Skeletal muscle tissue (tissue), 4 donors: ENCODE measurements around the gene NAB1. TPM values are rescaled to one million over a fixed set of nuclear protein-coding genes. Genes with fewer than 3 reads are reported as not detected.
A peak's percentile ranks its signal among the peaks of the same experiment; 100 is the strongest.

Experiments used
- H3K27ac ChIP-seq: one replicate; pipeline ENCODE4 v1.7.0; 2013; ENCODE audit warnings: mild to moderate bottlenecking, low read depth, low read length, inconsistent platforms
- H3K27me3 ChIP-seq, 3 donors: one replicate each; pipeline ENCODE4 v1.7.0; 2013; ENCODE audit warnings: low read length in 3 of 3; ENCODE audit not compliant: control insufficient read depth in 3 of 3, insufficient read depth in 3 of 3
- H3K36me3 ChIP-seq, 3 donors: one replicate each; pipeline ENCODE4 v1.7.0; 2013; ENCODE audit warnings: low read length in 3 of 3; ENCODE audit not compliant: control insufficient read depth in 3 of 3, insufficient read depth in 3 of 3
- H3K4me1 ChIP-seq, 3 donors: one replicate each; pipeline ENCODE4 v1.7.0; 2013; ENCODE audit warnings: low read length in 3 of 3, mild to moderate bottlenecking in 3 of 3; ENCODE audit not compliant: control insufficient read depth in 3 of 3, insufficient read depth in 3 of 3
- H3K4me3 ChIP-seq, 3 donors: one replicate each; pipeline ENCODE4 v1.7.0; 2013; ENCODE audit warnings: low read length in 3 of 3
- H3K9ac ChIP-seq, 3 donors: one replicate each; pipeline ENCODE4 v1.7.0; 2013; ENCODE audit warnings: low read length in 3 of 3, mild to moderate bottlenecking in 3 of 3, moderate library complexity in 2 of 3, low read depth in 1 of 3
- H3K9me3 ChIP-seq, 3 donors: one replicate each; pipeline ENCODE4 v1.7.0; 2013; ENCODE audit warnings: low read length in 3 of 3; ENCODE audit not compliant: control insufficient read depth in 3 of 3
- total RNA-seq: library from RNA; depleted of rRNA; stranded (reverse); fragments of >200 nt; gene quantifications from one replicate; pipeline ENCODE4 v1.2.3, GENCODE V29; 2014
- donor health status: Osteomylitis.

NAB1 gene
- total RNA-seq, 1 donor from 2014 or later = 128 TPM

- Histone ChIP-seq H3K36me3 (peaks cover 0 to 4% (median 3%) of the 10 kb centered on the region in 3 donors), H3K4me1 (peaks cover 0 to 4% (median 3%) of the 10 kb centered on the region in 3 donors), H3K27ac (no peak overlapping the region), H3K27me3 (no peaks in the 10 kb centered on the region), H3K9ac (no peak overlapping the region), H3K4me3 (no peak overlapping the region), H3K9me3 (no peaks in the 10 kb centered on the region)
Measured at GRCh38 chr2:190666895-190667294, 18.0 kb downstream of the NAB1 start.

DNA sequence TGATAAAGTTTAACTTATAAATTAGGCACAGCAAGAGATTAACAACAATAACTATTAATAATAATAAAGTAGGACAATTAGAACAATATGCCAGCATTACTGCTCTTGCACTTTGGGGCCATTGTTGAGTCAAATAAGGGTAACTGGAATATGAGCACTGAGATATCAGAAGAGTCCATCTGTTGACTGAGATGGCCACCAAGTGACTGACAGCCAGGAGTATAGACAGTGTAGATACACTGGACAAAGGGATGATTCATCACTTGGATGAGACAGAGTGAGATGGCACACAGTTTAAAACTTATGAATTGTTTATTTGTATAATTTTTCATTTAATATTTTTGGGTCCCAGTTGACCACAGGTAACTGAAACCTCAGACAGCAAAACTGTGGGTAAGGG is 20.0 kb downstream of the NAB1 start:
- Histone ChIP-seq H3K27me3 (no peaks in the 10 kb centered on the region), H3K27ac (no peak overlapping the region), H3K4me3 (no peak overlapping the region), H3K9me3 (no peaks in the 10 kb centered on the region), H3K9ac (no peak overlapping the region), H3K36me3 (peaks cover 0 to 4% (median 3%) of the 10 kb centered on the region in 3 donors), H3K4me1 (no peaks in the 10 kb centered on the region)

DNA sequence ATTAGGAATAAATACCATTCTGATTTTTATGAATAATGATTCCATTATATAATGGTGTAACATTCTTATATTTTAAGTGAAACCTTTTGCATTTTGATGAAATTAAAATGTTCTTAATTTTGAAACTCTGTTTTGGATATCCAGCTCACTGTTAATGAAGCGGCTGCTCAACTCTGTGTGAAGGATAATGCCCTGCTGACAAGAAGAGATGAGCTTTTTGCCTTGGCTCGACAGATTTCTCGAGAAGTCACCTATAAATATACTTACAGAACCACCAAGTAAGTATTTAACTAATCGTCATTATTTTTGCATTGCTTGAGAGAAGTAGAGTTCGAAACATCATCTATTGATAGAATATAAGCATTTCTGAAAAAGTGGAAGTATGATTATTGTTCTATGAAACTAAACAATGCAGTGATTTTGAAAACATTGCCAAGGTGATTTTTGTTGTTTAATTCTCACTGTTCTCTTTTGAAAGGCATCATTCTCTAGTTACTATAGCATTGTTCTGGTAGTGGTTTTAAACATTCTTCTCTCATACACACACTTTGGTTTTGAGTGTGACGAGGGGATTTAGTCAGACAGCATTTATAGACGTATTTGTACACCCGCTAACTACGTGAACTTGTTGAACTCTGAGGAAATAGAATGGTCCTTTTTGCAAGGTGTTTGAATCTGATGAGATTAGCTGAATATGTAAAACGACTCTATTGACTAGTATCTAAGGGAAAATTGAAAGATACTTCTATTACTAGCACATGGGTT is 21.5 kb downstream of the NAB1 start:
- H3K27me3 ChIP-seq = no peaks in the 10 kb centered on the region
- H3K9me3 ChIP-seq = no peaks in the 10 kb centered on the region
- peaks cover 0 to 8% (median 8%) of the 10 kb centered on the region in 3 donors for H3K36me3 ChIP-seq
- H3K4me1 ChIP-seq = peaks cover 0 to 4% (median 0%) of the 10 kb centered on the region in 3 donors
- no peak overlapping the region for H3K4me3 ChIP-seq
- no peak overlapping the region for H3K9ac ChIP-seq
- H3K27ac ChIP-seq = no peak overlapping the region

- H3K27ac ChIP-seq = peak overlapping the region; percentile 2
- peaks cover 0 to 12% (median 11%) of the 10 kb centered on the region in 3 donors for H3K36me3 ChIP-seq
- H3K4me1 ChIP-seq = peaks cover 0 to 4% (median 0%) of the 10 kb centered on the region in 3 donors
Measured at GRCh38 chr2:190674966-190675650, 26.2 kb downstream of the NAB1 start.

DNA sequence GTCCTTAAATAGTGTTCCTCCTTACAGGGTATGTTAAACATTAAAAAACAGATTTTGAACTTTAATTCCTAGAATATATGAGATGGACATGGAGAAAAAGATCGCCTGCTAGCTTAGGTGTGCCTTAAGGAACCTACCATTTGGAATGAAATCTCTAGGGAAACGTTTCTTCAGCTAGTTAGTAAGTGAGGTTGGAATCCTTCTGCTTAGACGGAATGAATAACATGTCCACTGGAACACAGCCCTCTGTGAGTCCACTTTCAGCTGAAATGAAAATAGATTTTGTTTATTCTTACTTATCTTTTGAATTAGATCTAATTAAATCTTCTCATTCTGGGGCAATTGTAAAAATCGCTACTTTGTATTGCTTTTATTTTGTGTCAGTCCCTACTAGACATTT is 28.4 kb downstream of the NAB1 start:
- Histone ChIP-seq H3K9ac (no peak overlapping the region), H3K36me3 (peaks cover 0 to 8% (median 8%) of the 10 kb centered on the region in 3 donors), H3K27me3 (no peaks in the 10 kb centered on the region), H3K27ac (no peak overlapping the region), H3K4me1 (peaks cover 0 to 4% (median 0%) of the 10 kb centered on the region in 3 donors), H3K4me3 (no peak overlapping the region), H3K9me3 (no peaks in the 10 kb centered on the region)

More at GRCh38 chr2:190674966-190675650, 26.2 kb downstream of the NAB1 start:
- no peak overlapping the region for H3K9ac ChIP-seq
- H3K9me3 ChIP-seq = no peaks in the 10 kb centered on the region
- H3K4me3 ChIP-seq = no peak overlapping the region
- no peaks in the 10 kb centered on the region for H3K27me3 ChIP-seq

DNA sequence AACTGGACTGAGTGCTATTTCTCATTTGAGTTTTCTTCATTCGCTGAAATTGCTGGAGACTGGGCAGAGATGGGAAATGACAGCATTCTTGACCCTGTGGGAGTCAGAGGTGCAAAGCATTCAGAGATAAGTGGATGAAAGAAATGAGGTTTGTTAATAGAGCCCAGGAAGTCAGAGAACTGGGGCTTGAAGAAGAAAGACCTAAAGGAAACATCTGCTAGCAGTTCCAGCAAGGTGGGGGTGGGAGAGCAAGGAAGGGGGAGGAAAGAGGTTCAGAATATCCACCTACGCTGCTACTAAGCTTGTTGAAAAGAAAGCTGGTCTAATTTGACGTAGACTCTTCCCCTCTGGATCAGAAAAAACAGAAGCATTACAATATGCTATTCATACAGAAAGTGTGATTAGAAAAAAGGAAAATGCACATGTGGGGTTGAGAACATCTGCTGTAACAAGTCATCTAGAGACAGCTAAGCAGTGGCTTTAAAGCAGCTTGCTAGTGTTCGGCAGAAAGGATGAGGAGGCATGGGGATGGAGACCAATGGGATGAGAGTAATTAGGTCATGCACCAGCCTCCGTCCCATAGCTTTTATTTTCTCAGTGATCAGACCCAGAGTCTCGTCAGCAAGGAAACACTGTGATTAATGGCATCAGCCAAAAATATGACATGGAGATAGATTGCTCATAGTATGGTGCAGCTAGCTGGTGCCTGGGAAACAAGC is 29.7 kb downstream of the NAB1 start:
- H3K9ac ChIP-seq = no peak overlapping the region
- peaks cover 0 to 4% (median 0%) of the 10 kb centered on the region in 3 donors for H3K4me1 ChIP-seq
- no peaks in the 10 kb centered on the region for H3K9me3 ChIP-seq
- peaks cover 0 to 8% (median 8%) of the 10 kb centered on the region in 3 donors for H3K36me3 ChIP-seq
- H3K27ac ChIP-seq = no peak overlapping the region
- H3K27me3 ChIP-seq = no peaks in the 10 kb centered on the region
- H3K4me3 ChIP-seq = no peak overlapping the region

DNA sequence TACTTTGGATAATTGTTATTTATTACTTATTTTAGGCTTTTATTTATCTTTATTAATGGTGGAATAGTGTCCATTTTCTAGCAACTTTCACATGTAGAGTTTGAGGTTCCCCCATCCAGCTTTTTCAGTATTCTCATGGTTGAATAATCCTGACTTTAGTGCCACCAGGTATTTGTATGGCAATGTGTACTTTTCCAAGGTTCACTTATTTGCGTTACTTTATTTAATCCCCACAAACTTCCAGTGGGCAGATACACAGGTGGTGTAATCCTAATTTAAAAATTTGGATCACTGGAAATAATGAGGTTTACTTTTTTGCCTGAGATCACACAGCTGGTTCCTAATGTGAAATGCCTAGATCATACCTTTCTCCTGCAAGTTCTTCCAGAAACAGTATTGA is 30.5 kb downstream of the NAB1 start:
- Histone ChIP-seq H3K9me3 (no peaks in the 10 kb centered on the region), H3K27me3 (no peaks in the 10 kb centered on the region), H3K27ac (no peak overlapping the region), H3K4me1 (peaks cover 0 to 4% (median 0%) of the 10 kb centered on the region in 3 donors), H3K9ac (no peak overlapping the region), H3K4me3 (no peak overlapping the region), H3K36me3 (peaks cover 0 to 5% (median 3%) of the 10 kb centered on the region in 3 donors)

DNA sequence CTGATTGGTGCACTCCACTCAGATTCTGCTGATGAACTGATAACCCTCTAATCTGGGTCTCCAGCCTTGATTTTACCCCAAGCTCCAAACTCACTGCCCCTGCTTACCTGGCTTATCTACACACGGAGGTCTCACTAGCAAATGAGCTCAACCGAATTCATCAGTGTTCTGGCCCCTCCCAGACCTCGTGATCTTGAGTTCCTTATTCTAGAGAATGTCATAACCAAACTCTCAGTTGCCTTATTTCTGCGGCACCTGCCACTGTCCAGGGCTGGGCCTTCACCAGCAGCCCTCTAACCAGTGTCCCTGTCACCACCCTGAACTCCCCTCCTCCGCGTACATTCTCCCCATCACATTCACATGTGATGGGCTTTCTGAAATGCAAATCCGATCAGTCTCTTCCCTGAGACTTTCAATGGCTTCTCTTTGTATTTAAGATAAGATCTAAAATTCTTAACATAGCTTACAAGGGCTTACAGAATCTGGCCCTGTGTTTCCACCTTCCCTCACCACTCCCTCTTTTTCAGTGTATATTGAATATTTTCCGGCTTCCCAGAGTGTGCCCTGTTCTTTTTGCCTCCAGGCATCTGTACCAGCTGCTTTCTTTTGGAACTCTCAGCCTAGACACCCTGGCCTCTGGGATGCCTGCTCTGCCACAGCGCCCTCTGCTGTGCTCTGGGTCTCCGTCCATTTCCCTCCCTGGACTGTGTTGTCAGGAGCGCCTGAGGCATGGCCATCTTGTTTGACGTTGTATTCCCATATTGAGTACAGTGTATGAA is 31.1 kb downstream of the NAB1 start:
- Histone ChIP-seq H3K9ac (no peak overlapping the region), H3K36me3 (peaks cover 0 to 4% (median 3%) of the 10 kb centered on the region in 3 donors), H3K9me3 (no peaks in the 10 kb centered on the region), H3K27ac (no peak overlapping the region), H3K4me3 (no peak overlapping the region), H3K4me1 (peaks cover 0 to 2% (median 0%) of the 10 kb centered on the region in 3 donors), H3K27me3 (no peaks in the 10 kb centered on the region)

DNA sequence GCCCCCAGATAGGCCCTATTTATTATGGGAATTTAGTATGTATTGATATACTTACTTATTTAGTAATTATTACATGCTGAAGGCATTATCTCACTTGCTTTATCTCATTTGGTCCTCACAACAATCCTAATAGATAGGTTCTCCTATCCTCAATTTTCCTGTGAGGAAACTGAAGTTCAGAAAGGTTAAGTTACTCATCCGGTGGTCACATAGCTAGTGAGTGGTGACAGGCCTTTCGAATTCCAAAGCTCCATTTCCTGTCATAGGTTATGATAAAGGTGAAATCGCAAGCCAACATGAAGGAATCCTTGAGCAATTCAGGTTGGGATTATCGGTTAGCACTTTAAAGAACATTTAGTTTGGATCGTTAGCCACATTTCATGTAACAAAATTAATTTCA is 33.3 kb downstream of the NAB1 start:
- Histone ChIP-seq H3K27ac (no peak overlapping the region), H3K4me1 (no peaks in the 10 kb centered on the region)

More for the DNA sequence above, 33.3 kb downstream of the NAB1 start:
- H3K9ac ChIP-seq = no peak overlapping the region
- H3K27me3 ChIP-seq = no peaks in the 10 kb centered on the region
- H3K9me3 ChIP-seq = no peaks in the 10 kb centered on the region
- H3K4me3 ChIP-seq = no peak overlapping the region
- H3K36me3 ChIP-seq = peaks cover 0 to 14% (median 12%) of the 10 kb centered on the region in 3 donors
